RKO (cell line): ENCODE results near the gene RAPGEF1.
"Not testable (repeated sequence)": the region's sequence is repeated elsewhere in the genome, so short reads cannot be mapped to it uniquely, and the experiment has no call there.

Experiments used
- DNase-seq: peaks from one replicate; pipeline ENCODE4 v3.0.0-alpha.2; 2016; ENCODE audit warnings: low spot score

Gene RAPGEF1

GRCh38 chr9:131727795-131728545, 11.9 kb downstream of the RAPGEF1 start:
- DNase-seq, result no peak

GRCh38 chr9:131727184-131727759, 12.6 kb downstream of the RAPGEF1 start:
- no peak for DNase-seq

DNA sequence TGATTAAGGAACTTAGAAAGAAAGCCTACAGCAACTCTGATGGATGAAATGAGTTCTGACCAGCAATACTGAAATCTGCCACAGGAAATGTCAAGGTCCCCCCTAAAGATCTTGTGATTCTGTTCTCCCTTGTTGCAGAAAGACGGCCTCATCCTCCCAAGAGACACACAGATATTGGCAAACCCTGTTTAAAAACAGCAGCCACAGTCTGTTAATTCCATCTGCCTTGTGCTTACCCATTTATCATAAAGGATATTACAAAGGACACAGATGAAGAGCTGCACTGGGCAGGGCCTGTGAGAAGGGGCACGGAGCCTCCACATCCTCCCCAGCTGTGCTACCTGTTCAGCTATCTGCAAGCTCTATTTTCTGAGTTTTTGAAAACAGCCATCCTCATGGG, 15.2 kb downstream of the RAPGEF1 start:
- DNase-seq, result no peak

DNA sequence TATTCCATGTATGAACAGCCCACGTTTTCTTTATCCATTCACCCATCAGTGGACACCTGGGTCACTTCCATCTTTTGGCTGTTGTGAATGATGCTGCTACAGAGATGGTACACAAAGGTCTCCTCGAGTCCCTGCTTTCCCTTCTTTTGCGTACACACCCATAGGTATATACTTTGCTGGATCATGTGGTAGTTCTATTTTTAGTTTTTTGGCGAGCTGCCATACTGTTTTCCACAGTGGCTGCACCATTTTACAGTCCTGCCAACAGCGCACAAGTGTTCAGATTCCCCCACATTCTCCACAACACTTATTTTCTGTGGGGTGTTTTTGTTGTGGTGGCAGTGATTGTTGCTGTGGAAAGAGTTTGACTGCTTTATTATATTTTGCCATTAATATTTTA, 16.2 kb downstream of the RAPGEF1 start:
- DNase-seq, result no peak

DNA sequence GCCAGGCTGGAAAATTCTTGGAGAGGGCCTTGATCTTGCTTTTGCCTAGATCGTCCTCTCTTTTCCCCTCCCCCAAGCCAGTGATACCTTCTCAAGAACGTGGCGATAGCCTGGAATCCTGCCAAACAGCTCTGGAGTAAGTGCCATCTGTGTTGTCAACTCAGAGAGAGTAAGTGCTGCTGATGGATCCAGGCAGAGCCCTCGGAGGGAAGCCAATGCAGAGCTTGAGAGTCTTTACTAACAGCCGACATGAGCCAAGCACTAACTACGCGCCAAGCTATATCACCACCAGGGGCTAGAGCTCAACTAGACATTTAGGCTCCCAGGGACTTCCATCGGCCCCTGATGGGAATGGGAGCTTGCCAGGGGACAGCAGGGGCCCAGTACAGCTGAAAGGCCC, 17.6 kb downstream of the RAPGEF1 start:
- DNase-seq, result no peak

- no peak for DNase-seq
These were observed 18.8 kb downstream of the RAPGEF1 start for GRCh38 chr9:131721076-131721475.

GRCh38 chr9:131720330-131720729, 19.5 kb downstream of the RAPGEF1 start:
- no peak for DNase-seq

- no peak for DNase-seq
These were observed 20.5 kb downstream of the RAPGEF1 start for GRCh38 chr9:131719262-131719908.

- no peak for DNase-seq
These were observed 22.0 kb downstream of the RAPGEF1 start for GRCh38 chr9:131717719-131718460.

- DNase-seq, result no peak
These were observed 24.0 kb downstream of the RAPGEF1 start for GRCh38 chr9:131715906-131716305.

GRCh38 chr9:131714821-131715220, 25.1 kb downstream of the RAPGEF1 start:
- DNase-seq, result no peak

DNA sequence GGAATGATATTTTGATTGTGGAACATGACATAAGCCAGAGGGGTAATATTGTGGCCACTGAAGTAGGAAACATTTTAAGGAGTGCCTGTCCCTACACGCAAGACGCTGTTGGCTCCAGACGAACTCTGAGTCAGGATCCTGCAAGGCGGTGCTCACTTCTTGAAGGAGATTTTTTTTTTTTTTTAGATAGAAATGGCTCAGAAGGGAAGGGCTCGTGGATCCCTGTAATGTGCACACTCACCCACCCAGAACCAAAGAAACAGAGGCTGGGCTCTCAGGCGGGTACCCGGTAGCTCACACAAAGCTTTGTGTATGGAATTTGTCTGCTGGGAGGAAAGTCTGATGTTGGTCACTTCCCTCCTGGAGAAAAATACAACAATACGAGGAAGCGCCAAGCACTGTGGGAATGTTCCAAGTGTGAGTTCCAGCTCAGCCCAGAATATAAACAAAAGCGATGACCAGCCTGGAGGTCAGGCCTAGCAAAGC, 25.7 kb downstream of the RAPGEF1 start:
- no peak for DNase-seq

GRCh38 chr9:131713016-131713415, 26.9 kb downstream of the RAPGEF1 start:
- no peak for DNase-seq

DNA sequence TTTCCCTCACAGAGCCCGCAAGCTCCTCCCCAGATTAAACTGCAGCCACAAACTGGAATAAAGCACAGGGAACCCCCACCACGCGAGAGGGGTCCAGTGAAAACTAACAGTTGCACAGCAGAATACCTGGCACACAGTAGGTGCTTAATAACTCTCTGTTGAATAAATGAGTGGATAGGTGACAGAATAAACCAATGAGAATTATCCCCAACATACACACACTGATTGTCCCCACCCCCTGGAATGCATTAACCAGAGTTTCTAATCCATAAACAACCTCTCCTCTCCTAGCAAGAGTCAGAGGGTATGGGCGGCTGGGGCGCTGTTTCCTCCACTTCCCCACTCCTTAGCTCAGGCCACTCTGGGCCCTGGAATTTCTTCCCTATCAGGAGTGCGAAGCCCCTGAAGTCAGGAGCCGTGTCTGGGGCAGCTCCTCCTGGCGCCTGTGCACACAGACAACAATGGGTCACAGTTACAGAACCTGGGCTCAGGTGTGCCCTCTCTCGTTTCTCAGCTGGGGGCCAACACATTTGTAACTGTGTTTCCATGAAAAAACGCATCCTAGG, 27.6 kb downstream of the RAPGEF1 start:
- DNase-seq, result no peak

- no peak for DNase-seq
These were observed 30.0 kb downstream of the RAPGEF1 start for GRCh38 chr9:131709771-131710431.

DNA sequence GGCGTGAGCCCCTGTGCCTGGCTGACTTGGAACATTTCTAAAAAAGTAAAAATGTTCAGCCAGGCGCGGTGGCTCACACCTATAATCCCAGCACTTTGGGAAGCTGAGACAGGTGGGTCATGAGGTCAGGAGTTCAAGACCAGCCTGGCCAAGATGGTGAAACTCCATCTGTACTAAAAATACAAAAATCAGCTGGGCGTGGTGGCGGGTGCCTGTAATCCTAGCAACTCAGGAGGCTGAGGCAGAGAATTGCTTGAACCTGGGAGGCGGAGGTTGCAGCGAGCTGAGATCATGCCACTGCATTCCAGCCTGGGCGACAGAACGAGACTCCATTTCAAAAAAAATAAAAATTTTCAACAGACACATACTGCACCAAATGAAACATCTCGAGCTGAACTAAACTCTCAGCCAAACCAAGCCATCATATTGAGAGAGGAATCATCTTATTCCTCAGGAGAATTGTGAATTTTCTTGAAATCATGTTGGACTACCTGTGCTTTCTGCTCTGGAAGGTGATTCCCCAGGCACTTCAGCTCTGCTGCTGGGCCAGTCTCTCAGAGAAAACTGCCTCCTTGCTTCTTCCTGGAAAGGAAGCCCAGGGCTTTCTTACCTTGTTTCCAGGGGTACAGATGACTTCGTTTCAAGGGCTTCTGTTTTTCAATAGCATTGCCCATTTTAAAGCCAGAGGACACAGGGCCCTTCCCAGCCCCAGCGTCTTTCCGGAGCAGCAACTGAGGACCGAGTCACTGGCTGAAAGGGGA, 30.7 kb downstream of the RAPGEF1 start:
- DNase-seq, result not testable (repeated sequence)

DNA sequence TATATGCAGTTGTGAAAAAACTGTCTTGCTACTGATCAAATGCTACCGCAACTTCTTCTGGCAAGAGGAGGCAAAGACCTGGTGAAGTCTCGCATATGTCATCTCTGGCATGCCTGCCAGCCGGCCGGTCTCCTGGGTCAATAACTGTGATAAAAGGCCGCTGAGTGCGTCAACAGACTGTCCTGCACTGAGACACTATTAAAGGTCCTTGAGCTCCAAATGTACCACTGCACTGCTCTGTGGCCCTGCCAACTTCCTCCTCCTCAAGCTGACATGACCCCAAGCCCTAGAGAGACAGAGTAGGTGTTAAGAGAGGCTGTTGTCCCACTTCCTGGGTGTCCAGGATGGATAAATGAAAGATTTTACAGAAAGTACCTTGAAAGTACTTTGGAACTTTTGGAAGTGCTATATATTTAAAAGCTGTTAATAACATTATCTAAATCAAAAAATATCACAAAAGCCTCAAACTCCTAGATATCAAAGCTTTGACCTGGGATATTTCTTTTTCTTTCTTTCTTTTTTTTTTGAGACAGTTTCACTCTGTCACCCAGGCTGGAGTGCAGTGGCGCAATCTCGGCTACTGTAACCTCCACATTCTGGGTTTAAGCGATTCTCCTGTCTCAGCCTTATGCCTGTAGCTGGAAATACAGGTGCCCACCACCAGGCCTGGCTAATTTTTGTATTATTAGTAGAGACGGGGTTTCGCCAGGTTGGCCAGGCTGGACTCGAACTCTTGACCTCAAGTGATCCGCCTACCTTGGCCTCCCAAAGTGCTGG, 31.5 kb downstream of the RAPGEF1 start:
- no peak for DNase-seq

DNA sequence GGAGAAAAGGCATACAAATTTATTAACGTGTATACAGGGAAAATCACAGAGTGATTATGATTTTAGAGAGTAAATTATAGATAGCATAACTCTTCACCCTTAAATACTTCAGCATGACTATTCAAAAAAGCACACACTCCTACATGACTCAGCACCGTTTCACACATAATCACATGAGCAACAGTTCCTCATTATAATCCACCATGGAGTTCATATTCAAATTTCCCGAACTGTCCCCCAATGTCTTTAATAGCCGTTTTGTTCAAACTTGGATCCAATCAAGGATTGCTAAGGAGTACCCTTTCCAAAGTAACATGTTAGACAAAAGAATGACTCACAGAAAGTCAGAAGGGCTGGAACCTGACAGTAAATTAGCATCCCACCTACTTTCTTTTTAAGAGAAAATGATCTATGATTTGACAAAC, 32.1 kb downstream of the RAPGEF1 start:
- peak; percentile 91 for DNase-seq

GRCh38 chr9:131707050-131707449, 32.8 kb downstream of the RAPGEF1 start:
- no peak for DNase-seq

DNA sequence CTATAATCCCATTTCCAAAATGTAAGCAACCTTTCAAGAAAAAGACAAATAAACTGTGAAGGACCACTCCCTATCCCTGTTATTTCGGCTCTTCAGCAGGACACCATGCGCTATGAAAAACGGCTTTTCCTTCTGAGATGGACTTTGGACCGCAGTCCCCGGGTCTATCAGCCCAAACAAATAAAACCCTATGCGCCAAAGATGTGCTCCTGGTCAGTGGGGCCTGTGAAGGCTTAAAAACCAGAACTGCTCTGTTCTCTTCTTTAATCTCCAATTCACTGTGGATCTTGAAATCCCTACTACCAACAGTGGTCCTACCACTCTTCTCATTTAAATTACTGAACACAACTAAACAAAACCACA, 33.3 kb downstream of the RAPGEF1 start:
- DNase-seq, result no peak
